Anterior cingulate cortex (tissue), 58 donors: Measurements from ENCODE around the gene PRKCZ.

Experiments
- DNase-seq, 58 donors: peaks; one replicate each; lab custom pipeline; 2025; lab: John Stamatoyannopoulos, UW

PRKCZ gene

GRCh38 chr1:2183937-2184334 is 133.7 kb downstream of the PRKCZ start:
- DNase-seq, result no peak

GRCh38 chr1:2184531-2184930 is 134.3 kb downstream of the PRKCZ start:
- no peak for DNase-seq

DNA sequence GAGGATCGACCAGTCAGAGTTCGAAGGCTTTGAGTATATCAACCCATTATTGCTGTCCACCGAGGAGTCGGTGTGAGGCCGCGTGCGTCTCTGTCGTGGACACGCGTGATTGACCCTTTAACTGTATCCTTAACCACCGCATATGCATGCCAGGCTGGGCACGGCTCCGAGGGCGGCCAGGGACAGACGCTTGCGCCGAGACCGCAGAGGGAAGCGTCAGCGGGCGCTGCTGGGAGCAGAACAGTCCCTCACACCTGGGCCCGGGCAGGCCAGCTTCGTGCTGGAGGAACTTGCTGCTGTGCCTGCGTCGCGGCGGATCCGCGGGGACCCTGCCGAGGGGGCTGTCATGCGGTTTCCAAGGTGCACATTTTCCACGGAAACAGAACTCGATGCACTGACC is 134.7 kb downstream of the PRKCZ start:
- no peak for DNase-seq

GRCh38 chr1:2185880-2186855 is 136.0 kb downstream of the PRKCZ start:
- DNase-seq, result no peak

DNA sequence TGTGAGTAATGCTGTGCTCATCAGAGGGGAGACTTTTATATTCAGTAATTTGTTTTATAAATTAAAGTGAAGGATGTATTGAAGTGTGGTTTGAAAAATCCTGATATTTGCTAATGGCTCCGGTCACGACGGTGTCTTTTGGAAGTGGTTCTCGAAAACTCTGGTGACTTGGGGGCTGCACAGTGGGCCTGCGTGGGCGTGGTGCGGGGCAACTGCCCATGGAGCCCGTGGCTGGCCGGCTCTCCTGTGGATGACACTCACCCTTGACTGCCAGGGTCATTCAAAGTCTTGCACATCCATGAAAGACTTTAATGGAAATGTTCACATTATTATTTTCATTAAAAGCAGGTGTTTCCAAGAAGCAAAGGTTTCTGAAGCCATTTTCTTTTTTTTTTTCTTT is 136.7 kb downstream of the PRKCZ start:
- DNase-seq, result no peak

DNA sequence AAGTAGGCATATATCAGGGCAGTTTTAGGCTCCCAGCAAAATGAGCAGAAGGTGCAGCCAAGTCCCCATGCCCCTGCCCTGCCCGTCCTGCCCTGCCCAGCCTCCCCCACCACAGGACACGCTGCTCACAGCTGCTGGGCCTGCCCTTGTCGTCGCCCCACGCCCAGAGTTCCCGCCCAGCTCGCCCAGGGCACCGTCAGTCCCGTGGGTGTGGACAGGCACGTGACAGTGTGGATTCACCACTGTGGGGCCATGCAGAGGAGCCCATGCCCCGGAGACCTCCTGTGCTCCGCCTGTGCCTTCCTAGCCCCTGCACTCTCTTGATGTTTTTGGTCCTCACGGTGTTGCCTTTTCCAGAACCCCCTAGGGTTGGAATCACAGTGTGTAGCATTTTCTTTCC is 137.4 kb downstream of the PRKCZ start:
- DNase-seq, result no peak

- no peak for DNase-seq
Measured at GRCh38 chr1:2188336-2188735, 138.1 kb downstream of the PRKCZ start.

DNA sequence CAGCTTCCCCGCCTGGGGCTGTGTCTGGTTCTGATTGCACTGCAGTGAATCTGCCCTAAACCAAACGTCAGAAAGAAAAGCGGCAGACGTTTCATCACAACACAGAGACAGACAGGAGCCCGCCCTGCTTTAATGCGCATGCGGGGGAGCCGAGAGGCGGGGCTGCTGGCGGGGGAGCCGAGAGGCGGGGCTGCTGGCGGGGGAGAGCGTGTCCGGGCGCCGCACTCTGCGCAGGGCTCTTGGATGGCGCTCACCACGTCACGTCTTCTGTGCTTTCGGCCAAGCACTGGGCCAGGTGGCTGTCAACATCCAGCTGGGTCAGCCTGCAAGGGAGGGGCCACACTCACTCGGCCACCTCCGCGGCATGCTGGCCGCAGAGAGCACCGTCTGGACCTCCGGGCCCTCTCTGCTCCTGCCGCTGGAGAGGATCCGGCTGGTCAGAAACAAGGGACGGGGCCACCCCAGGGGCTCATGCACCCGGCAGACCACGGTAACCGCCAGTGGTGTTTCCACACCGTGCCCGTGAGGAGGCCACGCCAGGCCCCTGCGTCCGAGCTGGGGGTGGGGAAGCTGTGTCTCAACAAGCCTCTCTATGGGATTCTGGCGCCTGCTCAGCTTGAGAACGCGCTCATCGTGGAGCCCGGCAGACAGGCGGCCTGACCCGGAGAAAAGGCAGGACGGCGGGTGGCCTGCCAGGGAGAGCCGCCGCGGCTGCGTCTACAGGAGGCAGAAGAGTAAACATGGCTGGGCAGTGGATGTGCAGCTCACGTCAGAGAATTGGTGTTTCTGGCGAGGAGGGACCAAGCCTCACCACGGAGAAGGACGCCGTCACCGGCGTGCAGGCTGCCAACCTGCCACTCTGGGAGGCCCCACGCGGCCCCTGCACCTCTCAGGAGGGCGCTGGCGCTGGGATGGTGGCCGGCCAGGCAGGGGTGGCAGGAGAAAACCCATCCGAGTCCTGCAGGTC is 139.5 kb downstream of the PRKCZ start:
- peak in 57 of 58 donors; percentile 42 to 97 (median 92) for DNase-seq

- DNase-seq, result no peak
Measured at GRCh38 chr1:2190491-2190976, 140.3 kb downstream of the PRKCZ start.

DNA sequence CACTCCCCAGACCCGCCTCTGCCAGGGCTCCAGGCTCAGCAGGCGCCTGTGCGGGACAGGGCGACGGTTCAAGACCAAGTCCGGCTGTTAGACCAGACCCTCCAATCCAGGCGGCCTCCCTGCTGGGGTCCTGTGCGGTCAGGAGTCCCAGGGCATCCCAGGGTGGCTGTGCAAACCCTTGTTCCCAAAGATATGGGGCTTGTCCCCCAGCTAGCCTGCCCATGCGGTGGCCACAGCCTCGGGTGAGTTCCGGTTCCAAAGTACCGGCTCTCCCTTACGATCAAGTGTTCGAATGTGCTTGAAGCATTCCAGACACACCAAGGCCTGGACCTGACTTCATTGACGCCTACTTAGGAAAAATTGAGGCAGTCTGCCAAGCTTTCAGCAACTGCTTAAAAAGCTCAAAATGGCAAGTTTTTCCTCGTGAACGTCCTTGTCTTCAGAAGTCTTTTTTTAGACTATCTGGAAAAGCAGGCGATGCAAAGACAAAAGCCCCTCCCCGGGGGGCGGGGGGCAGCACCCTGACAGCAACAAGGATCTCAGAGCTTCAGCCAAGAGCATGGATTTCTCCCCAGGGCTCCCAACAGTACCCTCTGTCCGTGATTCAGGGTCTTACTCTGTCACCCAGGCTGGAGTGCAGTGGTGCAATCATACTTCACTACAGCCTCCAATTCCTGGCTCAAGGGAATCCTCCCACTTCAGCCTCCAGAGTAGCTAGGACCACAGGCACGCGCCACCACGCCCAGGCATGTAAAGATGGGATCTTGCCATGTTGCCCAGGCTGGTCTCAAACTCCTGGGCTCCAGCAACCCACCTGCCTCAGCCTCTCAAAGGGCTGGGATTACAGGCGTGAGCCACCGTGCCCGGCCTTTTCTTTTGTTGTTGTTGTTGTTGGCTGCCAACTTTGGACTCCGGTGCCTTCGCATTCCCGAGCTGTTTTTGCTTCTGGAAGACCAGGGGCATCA is 142.1 kb downstream of the PRKCZ start:
- DNase-seq, result peak in 9 of 58 donors; percentile 23 to 63 (median 44)

- no peak for DNase-seq
Measured at GRCh38 chr1:2193514-2194281, 143.5 kb downstream of the PRKCZ start.

GRCh38 chr1:2194319-2194897 is 144.2 kb downstream of the PRKCZ start, which contains the start of gene FAAP20:
Gene FAAP20 (minus strand): TSS chr1:2194772. CDS start chr1:2194749, 23 bp downstream.
- peak in 52 of 58 donors; percentile 47 to 92 (median 80) for DNase-seq

DNA sequence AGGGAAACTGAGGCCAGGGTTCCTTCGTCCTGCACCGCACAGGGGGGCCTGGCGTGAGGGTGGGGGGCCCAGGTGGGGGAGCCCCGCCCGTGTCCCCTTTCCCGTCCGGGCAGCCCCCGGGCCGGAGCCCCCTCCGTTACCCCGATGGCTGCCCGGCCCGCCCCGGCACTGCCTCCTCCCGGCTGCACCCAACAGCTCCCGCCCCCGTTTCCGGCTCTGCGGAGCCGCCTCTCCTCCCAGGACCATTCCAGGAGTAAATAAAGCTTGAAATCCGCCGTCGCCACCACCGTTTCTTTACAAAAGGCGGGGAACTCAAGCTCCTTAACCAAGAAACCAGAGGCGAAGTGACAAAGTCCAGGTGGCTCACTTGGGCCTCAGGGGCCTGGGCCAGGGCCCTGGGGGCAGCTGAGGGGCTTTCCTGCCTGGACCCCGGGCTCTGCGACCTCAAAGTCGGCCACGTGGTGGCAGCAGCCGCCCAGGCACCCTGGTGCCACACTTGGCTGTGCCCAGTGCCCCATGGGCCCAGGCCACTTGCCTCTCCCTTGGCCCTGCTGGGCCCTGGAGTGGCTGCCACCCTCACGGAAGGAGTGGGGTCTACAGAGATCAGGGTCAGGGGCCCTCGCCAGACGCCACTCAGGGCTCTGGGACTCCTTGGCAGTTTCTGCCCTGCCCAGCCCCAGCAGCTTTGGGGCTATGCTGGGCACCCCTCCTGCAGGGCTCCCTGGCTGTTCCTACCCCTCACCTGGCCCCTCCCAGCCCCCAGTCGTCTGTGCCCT is 144.9 kb downstream of the PRKCZ start:
- DNase-seq, result peak in 55 of 58 donors; percentile 56 to 92 (median 82)

GRCh38 chr1:2195785-2196184 is 145.6 kb downstream of the PRKCZ start:
- DNase-seq, result no peak

DNA sequence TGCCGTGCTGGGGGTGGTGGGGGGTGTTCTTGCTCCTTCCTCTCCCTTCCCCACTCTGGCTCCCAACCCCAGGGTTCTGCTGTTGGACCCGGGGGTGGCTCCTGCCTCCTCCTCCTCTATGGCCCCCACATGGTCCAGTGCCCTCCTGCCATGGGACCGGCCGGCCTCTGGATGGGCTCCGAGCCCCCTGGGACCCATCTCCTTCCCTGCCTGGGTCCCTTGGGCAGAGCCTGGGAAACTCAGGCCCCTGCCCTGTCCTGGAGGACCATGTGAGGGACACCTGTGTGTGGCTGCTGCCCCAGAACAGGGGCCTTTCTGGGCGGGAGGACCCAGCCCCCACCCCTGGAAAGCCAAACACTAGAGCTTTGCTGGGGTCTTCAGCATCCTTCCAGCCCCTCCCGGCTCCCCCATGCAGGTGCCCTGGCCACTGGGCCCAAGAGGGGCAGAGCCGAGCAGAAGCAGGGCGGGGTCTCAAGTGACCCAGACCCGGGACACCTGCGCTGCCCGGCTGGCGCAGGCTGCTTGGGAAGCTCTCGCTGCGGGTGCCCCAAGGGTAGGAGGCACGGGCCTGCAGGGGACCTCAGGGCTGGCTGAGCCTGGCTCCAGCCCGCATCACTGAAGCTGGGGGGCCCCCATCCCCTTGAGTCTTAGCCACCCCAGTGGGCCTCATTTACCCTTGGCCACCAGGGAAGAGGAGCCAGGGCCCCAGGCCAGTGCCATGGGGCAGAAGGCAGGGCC is 146.9 kb downstream of the PRKCZ start:
- no peak for DNase-seq

- DNase-seq, result no peak
Measured at GRCh38 chr1:2197707-2198165, 147.5 kb downstream of the PRKCZ start.

- no peak for DNase-seq
Measured at GRCh38 chr1:2198571-2198970, 148.4 kb downstream of the PRKCZ start.
